ENCODE results near the gene ATCAY. TPM values are rescaled to one million over a fixed set of nuclear protein-coding genes. Genes with fewer than 3 reads are reported as not detected.
"Not testable (repeated sequence)": the region's sequence is repeated elsewhere in the genome, so short reads cannot be mapped to it uniquely, and the experiment has no call there.

The ATCAY gene
- total RNA-seq, 1 experiment from 2014 or later = not detected

GRCh38 chr19:3936506-3937442 lies 56.3 kb downstream of the ATCAY start:
- TF ChIP-seq, protein P1, sequence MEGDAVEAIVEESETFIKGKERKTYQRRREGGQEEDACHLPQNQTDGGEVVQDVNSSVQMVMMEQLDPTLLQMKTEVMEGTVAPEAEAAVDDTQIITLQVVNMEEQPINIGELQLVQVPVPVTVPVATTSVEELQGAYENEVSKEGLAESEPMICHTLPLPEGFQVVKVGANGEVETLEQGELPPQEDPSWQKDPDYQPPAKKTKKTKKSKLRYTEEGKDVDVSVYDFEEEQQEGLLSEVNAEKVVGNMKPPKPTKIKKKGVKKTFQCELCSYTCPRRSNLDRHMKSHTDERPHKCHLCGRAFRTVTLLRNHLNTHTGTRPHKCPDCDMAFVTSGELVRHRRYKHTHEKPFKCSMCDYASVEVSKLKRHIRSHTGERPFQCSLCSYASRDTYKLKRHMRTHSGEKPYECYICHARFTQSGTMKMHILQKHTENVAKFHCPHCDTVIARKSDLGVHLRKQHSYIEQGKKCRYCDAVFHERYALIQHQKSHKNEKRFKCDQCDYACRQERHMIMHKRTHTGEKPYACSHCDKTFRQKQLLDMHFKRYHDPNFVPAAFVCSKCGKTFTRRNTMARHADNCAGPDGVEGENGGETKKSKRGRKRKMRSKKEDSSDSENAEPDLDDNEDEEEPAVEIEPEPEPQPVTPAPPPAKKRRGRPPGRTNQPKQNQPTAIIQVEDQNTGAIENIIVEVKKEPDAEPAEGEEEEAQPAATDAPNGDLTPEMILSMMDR (IDR thresholded peaks at IDR 0.05; ENCODE audit: unreplicated experiment) = no peak
- Mint-ChIP-seq H3K4me3 (ENCODE audit: unreplicated experiment) (no peak overlapping the region), H3K27me3 (ENCODE audit: insufficient read depth, unreplicated experiment) (peaks cover 5% of the 10 kb centered on the region), H3K36me3 (ENCODE audit: insufficient read depth, unreplicated experiment) (peaks cover 4% of the 10 kb centered on the region), H3K27ac (ENCODE audit: low read depth, unreplicated experiment) (no peak overlapping the region), H3K9me3 (ENCODE audit: unreplicated experiment) (no peaks in the 10 kb centered on the region), H3K4me1 (ENCODE audit: insufficient read depth, unreplicated experiment) (no peaks in the 10 kb centered on the region)
- BruUV-seq (replicated peaks) = no TSS peak
- DNase-seq (ENCODE audit: unreplicated experiment) = no peak
- CTCF ChIA-PET = no interaction called here
- POLR2A ChIA-PET = no interaction called here
- intact Hi-C loops (cut with micrococcal nuclease) = no loop called here

DNA sequence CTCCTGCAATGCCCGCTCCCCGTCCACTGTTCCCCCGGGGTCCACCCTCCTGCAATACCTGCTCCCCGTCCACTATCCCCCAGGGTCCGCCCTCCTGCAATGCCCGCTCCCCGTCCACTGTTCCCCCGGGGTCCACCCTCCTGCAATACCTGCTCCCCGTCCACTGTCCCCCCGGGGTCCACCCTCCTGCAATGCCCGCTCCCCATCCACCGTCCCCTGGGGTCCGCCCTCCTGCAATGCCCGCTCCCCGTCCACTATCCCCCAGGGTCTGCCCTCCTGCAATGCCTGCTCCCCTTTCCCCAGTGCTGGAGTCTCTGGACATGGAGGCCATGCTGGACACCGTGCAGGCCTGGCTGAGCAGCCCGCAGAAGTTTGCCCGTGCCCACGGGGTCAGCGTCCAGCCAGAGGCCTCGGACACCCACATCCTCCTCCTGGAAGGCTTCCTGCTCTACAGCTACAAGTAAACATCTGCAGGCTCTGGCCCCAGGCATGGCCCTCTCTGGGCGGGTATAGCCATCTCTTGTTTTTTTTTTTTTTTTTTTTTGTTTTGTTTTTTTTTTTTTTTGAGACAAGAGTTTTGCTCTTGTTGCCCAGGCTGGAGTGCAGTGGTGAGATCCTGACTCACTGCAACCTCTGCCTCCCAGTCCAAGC lies 57.9 kb downstream of the ATCAY start:
- H3K4me1 Mint-ChIP-seq (ENCODE audit: insufficient read depth, unreplicated experiment); BruUV-seq (replicated peaks); DNase-seq (ENCODE audit: unreplicated experiment); POLR2A ChIA-PET; H3K36me3 Mint-ChIP-seq (ENCODE audit: insufficient read depth, unreplicated experiment); CTCF ChIA-PET; H3K4me3 Mint-ChIP-seq (ENCODE audit: unreplicated experiment); H3K9me3 Mint-ChIP-seq (ENCODE audit: unreplicated experiment); H3K27ac Mint-ChIP-seq (ENCODE audit: low read depth, unreplicated experiment); intact Hi-C loops (cut with micrococcal nuclease); H3K27me3 Mint-ChIP-seq (ENCODE audit: insufficient read depth, unreplicated experiment): not testable (repeated sequence)

- Mint-ChIP-seq H3K4me1 (ENCODE audit: insufficient read depth, unreplicated experiment) (no peaks in the 10 kb centered on the region), H3K27me3 (ENCODE audit: insufficient read depth, unreplicated experiment) (no peaks in the 10 kb centered on the region), H3K36me3 (ENCODE audit: insufficient read depth, unreplicated experiment) (no peaks in the 10 kb centered on the region), H3K9me3 (ENCODE audit: unreplicated experiment) (no peaks in the 10 kb centered on the region), H3K27ac (ENCODE audit: low read depth, unreplicated experiment) (no peak overlapping the region), H3K4me3 (ENCODE audit: unreplicated experiment) (no peak overlapping the region)
- intact Hi-C loops (cut with micrococcal nuclease) = no loop called here
- POLR2A ChIA-PET = interaction anchor here (1.2 kb wide), 1 partner anchor 180 kb away, joined by 3 read pairs; the partner anchor contains the start of gene MRPL54
- peak; percentile 14 for DNase-seq (ENCODE audit: unreplicated experiment)
- CTCF ChIA-PET = no interaction called here
- TF ChIP-seq, protein P1 (IDR thresholded peaks at IDR 0.05; ENCODE audit: unreplicated experiment) = no peak
- no TSS peak for BruUV-seq (replicated peaks)
These were observed 62.4 kb downstream of the ATCAY start for GRCh38 chr19:3942790-3943409.

DNA sequence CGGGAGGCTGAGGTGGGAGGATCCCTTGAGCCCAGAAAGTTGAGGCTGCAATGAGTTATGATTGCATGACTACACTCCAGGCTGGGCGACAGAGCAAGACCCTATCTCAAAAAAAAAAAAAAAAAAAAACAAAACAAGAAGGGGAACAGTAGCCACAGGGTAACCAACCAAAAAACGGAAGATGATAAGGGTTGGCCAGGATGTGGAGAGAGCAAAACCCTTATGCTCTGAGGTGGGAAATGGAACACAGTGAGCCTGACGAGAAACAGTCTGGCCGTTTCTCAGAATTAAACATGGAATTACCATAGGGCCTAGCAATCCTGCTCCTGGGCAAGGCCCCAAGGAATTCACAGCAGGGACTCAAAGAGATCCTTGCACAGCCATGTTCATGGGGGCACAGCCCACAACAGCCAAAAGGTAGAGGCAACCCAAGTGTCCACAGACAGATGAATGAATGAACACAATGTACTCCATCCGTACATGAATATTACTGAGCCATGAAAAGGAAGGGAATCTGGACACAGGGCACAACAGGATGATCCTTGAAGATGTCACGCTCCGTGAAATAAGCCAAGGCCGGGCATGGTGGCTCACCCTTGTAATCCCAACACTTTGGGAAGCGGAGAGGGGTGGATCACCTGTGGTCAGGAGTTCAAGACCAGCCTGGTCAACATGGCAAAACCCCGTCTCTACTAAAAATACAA lies 63.7 kb downstream of the ATCAY start:
- no peaks in the 10 kb centered on the region for H3K27me3 Mint-ChIP-seq (ENCODE audit: insufficient read depth, unreplicated experiment)
- no peaks in the 10 kb centered on the region for H3K9me3 Mint-ChIP-seq (ENCODE audit: unreplicated experiment)
- POLR2A ChIA-PET = interaction anchor here (1.2 kb wide), 1 partner anchor 182 kb away, joined by 3 read pairs; the partner anchor contains the start of gene MRPL54
- H3K27ac Mint-ChIP-seq (ENCODE audit: low read depth, unreplicated experiment) = no peak overlapping the region
- DNase-seq (ENCODE audit: unreplicated experiment) = no peak
- no peaks in the 10 kb centered on the region for H3K4me1 Mint-ChIP-seq (ENCODE audit: insufficient read depth, unreplicated experiment)
- BruUV-seq (replicated peaks) = no TSS peak
- no peak overlapping the region for H3K4me3 Mint-ChIP-seq (ENCODE audit: unreplicated experiment)
- TF ChIP-seq, protein P1 (IDR thresholded peaks at IDR 0.05; ENCODE audit: unreplicated experiment) = no peak
- CTCF ChIA-PET = no interaction called here
- intact Hi-C loops (cut with micrococcal nuclease) = no loop called here
- H3K36me3 Mint-ChIP-seq (ENCODE audit: insufficient read depth, unreplicated experiment) = no peaks in the 10 kb centered on the region
